GM23338 (cell line): ENCODE measurements around the gene EED.

Experiments
- EZH2 ChIP-seq: fragments of 200-600 bp; sonication (generic); IDR thresholded peaks from one replicate; pipeline ENCODE4 v1.8.0; 2017; ENCODE audit warnings: antibody characterized with exemption, mild to moderate bottlenecking, low read depth; ENCODE audit not compliant: unreplicated experiment
- POLR2AphosphoS5 ChIP-seq: IDR thresholded peaks from 2 replicates; pipeline ENCODE4 v1.6.1; 2016; ENCODE audit warnings: antibody characterized with exemption, low read depth
- TF ChIP-seq, protein P1 (sequence below), 2 experiments: fragments of 200-600 bp in 1 of 2; sonication (generic) in 1 of 2; conservative IDR thresholded peaks; 2 replicates each; pipeline versions ENCODE4 v1.5.1 to v1.6.1; 2016 to 2017; ENCODE audit warnings: antibody characterized with exemption in 2 of 2, low read depth in 2 of 2, mild to moderate bottlenecking in 2 of 2, moderate library complexity in 1 of 2

DNA sequence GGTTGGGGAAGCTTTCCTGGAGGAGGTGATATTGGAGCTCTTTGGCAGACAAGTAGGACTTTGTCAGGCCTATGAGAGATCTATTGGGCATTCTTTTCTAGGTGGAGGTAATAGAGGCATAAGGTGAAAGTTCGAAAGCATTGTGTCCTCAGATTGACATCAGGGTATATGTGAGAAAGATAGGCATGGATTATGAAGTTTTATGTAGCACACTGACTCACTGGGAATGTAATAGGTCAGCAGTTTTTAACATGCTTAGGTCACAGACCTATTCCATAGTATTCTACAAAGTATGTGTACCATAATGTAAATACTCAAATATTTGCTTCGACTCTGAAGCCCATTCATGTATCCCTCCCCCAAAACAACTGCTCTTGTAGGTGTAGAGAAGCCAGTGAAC, 69.2 kb downstream of the EED start:
- no peak for TF ChIP-seq EZH2
- TF ChIP-seq, protein P1, sequence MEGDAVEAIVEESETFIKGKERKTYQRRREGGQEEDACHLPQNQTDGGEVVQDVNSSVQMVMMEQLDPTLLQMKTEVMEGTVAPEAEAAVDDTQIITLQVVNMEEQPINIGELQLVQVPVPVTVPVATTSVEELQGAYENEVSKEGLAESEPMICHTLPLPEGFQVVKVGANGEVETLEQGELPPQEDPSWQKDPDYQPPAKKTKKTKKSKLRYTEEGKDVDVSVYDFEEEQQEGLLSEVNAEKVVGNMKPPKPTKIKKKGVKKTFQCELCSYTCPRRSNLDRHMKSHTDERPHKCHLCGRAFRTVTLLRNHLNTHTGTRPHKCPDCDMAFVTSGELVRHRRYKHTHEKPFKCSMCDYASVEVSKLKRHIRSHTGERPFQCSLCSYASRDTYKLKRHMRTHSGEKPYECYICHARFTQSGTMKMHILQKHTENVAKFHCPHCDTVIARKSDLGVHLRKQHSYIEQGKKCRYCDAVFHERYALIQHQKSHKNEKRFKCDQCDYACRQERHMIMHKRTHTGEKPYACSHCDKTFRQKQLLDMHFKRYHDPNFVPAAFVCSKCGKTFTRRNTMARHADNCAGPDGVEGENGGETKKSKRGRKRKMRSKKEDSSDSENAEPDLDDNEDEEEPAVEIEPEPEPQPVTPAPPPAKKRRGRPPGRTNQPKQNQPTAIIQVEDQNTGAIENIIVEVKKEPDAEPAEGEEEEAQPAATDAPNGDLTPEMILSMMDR (conservative IDR thresholded peaks at IDR 0.05; ENCODE audit: low read depth in 2 of 2), result no peak
- TF ChIP-seq POLR2AphosphoS5, result no peak
